ENCODE measurements around the gene SLIT1.

SLIT1 gene

DNA sequence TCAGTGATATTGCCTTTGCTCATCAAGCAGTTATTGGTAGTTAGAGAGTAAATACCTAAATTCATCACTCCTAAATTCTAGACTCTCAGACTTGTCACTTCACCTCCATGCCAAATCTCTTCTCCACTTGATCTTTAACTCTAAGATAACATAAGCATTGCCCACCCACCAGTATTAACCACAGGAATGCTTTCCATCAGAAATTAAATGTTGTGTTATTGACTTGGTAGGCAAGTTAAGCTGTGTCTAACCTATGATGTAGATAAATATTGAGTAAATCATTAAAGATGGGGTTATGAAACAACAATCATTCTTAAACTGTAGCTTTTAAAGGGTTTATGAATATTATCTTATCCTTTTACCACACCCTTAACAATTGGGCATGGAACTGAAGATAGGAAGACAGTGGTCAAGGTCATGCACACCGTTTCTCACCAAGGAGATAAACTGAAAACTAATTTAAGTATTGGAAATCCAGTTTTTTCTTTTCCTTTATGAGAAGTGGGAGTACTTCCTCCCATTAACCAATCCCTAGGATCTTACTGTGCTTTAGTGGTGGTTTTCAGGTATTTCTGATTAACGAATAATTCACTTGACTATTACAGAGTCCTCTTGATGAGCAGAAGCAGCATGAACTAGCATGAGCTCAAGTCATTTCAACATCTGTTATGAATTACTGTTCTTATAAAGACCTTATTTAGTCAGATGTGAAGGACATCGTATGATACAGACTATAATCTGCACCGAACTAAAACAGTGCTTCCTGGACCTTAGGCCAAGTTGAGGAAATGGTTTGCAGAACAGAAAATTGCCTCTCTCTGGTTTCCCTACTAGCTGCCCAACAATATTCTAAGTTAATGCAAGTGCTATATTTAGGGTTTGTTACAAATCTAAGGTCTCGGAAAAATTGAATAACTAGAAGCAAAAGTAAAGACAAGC lies 211.7 kb downstream of the SLIT1 start:
- no peak for FAIRE-seq
- no peak for DNase-seq (ENCODE audit: insufficient read length, low spot score)
- TF ChIP-seq POLR2A (IDR thresholded peaks at IDR 0.05; ENCODE audit: low read depth, low read length), result no peak

DNA sequence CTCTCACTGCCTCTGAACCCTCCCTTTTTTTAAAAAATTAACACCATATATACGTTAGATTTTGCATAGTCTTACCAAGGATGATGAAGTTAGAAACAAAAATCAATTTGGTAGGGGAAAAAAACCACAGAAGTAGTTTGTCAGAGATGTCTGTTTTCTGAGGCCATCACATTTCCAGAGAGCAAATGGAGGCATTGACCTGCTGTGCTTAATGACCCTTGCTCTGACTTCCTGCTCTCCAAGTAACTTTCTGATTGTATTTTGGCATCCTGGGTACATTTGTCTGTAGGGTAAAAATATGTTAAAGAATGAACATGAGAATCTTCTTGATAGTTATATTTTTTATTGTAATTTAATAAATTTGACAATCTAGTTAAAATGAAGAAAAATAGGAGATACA lies 213.5 kb downstream of the SLIT1 start:
- DNase-seq (ENCODE audit: insufficient read length, low spot score), result no peak
- FAIRE-seq, result no peak
- TF ChIP-seq POLR2A (IDR thresholded peaks at IDR 0.05; ENCODE audit: low read depth, low read length), result no peak

DNA sequence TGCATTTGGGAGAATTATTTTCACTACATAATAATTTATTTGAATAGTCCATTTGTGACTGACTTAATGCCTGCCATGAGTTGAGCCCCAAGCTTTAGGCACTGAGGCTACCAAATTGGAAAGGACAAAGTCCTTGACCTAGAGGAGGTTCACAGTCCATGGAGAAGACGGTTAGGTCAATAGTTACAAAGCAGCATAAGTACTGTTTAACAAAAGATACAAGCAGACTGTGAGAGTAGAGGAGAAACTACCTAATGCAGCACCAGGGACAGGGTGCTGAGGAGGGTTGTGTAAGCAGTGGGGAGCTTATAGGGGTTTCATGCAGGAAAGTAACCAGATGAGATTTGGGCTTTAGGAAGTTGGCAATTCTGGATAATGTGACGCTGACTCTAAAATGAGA lies 214.4 kb downstream of the SLIT1 start:
- FAIRE-seq (peak; percentile 33), DNase-seq (ENCODE audit: insufficient read length, low spot score) (no peak)
- no peak for TF ChIP-seq POLR2A (IDR thresholded peaks at IDR 0.05; ENCODE audit: low read depth, low read length)

DNA sequence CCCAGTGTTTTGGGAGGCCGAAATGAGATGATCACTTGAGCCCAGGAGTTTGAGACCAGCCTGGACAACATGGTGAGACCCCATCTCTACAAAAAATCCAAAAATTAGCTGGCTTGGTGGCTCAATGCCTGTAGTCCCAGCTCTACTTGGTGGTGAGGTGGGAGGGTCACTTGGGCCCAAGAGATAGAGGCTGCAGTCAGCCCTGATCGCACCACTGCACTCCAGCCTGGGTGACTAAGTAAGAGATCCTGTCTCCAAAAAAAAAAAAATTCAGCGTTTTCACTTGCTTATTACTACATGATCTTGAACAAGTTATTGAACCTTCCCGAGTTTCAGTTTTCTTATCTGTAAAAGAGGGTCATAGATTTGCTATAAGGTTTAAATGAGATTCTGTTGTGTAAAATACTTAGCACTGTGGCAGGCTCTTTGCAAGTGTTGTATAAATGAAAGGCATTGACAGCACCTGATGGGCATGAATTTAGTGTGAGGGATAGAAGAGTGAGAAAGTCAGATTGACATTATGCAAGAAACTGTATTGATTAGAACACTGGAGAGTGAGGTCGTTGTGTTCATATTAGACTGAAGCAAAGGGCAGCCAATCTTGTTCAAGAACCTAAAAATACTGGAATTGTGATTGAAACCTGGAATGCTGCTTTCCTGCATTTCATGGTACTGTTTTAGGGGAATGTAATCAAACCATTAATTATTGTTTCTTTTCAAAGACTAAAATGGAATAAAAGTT lies 216.9 kb downstream of the SLIT1 start:
- no peak for TF ChIP-seq POLR2A (IDR thresholded peaks at IDR 0.05; ENCODE audit: low read depth, low read length)
- FAIRE-seq, result no peak

DNA sequence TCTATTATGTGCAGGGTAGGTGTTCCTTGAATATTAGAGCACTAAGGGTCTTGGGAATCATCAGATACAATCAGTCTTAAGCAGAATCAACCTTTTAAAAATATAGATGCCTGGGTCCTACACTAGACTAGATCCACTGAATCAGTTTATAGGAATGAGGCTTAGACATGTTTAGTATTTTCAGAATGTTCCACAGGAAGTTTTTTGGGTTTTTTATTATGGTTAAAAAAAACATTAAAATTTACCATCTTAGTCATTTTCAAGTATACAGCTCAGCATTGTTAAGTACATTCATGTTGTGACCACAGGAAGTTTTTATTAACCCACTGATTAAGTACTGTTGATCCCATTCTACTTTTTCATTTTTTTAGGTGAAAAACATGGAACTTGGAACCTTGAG lies 217.9 kb downstream of the SLIT1 start:
- DNase-seq (ENCODE audit: insufficient read length, low spot score) (no peak), FAIRE-seq (no peak)

More for the DNA sequence above, 216.9 kb downstream of the SLIT1 start:
- no peak for DNase-seq (ENCODE audit: insufficient read length, low spot score)

DNA sequence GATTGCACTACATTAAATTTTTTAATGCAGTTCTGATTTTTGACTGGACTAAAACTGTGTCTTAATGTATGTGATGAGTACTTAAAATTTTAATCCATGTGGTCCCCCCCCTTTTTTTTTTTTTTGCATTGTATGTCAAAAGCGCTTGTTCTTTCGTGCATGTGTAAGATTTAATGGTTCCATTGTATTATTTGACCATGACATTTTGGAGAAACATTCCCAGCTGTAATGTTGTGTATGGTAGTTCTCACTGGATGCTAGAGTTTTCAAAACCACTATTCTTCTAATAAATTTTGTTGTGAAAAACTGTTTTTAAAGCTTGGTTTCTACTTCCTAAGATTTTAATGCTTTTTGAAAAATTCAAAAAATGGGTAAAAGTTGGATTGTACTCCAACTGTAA lies 221.6 kb downstream of the SLIT1 start:
- TF ChIP-seq POLR2A (IDR thresholded peaks at IDR 0.05; ENCODE audit: low read depth, low read length), result no peak
- no peak for FAIRE-seq
- DNase-seq (ENCODE audit: insufficient read length, low spot score), result no peak

More for the DNA sequence above, 217.9 kb downstream of the SLIT1 start:
- no peak for TF ChIP-seq POLR2A (IDR thresholded peaks at IDR 0.05; ENCODE audit: low read depth, low read length)

DNA sequence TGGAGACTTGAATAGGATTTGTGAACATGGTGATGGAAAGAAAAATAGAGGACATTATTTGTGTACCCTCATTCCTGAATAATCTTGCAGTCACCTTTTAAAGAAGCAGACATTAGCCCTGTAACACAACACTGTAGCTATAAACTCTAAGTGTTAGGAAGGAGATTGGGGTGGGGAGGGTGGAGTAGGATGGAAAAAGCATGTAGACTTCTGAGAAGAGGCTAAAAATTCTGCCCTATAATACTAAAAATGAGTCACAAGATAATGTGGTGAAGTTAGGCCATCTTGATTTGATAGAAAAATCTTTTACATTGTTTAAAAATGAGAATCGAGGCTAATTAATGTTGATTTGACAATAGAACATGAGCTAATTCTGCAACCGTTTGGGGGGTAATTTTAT lies 224.9 kb downstream of the SLIT1 start:
- FAIRE-seq, result no peak
- no peak for TF ChIP-seq POLR2A (IDR thresholded peaks at IDR 0.05; ENCODE audit: low read depth, low read length)
- no peak for DNase-seq (ENCODE audit: insufficient read length, low spot score)

DNA sequence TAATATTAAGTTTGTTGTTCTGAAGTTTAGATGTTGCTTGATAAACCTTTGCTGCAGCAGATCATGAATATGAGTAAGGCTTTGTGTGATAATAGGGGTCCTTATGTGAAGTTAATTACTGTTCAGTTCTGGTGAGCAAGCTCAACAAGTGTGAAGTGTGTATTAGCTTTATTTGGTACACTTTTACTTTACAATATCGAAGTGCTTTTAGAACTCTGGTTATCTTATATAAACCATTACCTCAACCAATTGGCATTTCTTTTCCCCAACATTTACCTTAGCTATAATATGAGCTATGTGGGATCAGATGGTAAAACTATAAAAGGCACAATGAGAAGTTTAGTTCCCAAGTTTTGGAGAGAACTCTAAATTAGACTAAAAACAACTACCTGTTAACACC lies 226.0 kb downstream of the SLIT1 start:
- no peak for TF ChIP-seq POLR2A (IDR thresholded peaks at IDR 0.05; ENCODE audit: low read depth, low read length)
- DNase-seq (ENCODE audit: insufficient read length, low spot score), result no peak
- peak; percentile 92 for FAIRE-seq

DNA sequence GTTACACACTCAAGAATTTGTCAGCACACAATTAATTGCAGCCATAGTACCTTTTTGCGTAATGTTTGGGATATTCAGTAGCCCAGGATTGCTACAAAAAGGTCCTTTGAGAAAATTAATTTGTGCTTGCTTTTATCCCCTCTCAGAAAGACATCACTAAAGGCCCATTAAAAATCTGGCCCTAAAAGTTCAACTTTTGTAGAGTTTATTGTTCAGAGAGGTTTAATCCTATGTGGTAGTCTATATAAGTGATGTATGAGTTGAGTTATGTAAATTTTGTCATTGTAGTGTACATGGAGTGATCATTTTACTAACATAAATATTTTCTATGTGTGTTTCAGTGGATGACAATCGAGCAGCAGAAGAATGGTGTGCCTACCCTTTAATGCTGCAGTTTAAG lies 227.7 kb downstream of the SLIT1 start:
- TF ChIP-seq POLR2A (IDR thresholded peaks at IDR 0.05; ENCODE audit: low read depth, low read length), result no peak
- no peak for DNase-seq (ENCODE audit: insufficient read length, low spot score)
- FAIRE-seq, result no peak

DNA sequence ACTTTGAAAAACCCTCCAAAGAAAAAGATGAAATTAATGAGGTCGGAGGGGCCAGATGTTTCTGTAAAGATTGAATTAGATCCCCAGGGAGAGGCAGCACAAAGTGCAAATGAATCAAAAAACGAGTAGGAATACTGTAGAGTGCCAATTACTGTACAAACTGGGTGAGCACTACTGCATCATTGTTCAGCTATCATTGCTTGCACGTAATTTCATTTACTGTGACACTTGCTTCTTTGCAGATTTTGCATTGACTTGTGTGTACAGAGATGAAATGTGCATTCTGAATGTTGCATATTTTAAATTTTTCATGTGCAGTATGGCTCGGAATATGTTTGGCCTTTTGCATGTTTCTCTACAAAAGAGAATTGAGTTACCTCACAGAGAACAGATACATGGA lies 230.0 kb downstream of the SLIT1 start:
- FAIRE-seq (peak; percentile 27), DNase-seq (ENCODE audit: insufficient read length, low spot score) (no peak)
- no peak for TF ChIP-seq POLR2A (IDR thresholded peaks at IDR 0.05; ENCODE audit: low read depth, low read length)

DNA sequence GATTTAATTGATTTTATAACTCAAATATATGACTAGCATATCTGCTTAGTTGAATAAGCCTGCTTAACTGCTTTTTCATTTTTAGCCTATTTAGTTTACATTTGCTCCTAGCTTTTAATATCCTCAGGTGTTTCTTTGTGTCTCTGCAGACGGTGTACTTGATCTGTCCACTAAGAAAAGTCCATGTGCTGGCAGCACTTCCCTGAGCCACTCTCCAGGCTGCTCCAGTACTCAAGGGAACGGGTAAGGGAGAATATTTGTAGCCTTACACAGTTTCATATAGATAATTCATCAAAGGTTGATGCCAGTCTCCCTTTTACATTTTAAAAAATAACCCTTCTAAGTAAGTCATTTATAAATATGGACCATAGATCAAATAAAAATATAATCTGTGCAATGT lies 233.8 kb downstream of the SLIT1 start:
- peak; percentile 38 for FAIRE-seq
- no peak for TF ChIP-seq POLR2A (IDR thresholded peaks at IDR 0.05; ENCODE audit: low read depth, low read length)
- no peak for DNase-seq (ENCODE audit: insufficient read length, low spot score)

DNA sequence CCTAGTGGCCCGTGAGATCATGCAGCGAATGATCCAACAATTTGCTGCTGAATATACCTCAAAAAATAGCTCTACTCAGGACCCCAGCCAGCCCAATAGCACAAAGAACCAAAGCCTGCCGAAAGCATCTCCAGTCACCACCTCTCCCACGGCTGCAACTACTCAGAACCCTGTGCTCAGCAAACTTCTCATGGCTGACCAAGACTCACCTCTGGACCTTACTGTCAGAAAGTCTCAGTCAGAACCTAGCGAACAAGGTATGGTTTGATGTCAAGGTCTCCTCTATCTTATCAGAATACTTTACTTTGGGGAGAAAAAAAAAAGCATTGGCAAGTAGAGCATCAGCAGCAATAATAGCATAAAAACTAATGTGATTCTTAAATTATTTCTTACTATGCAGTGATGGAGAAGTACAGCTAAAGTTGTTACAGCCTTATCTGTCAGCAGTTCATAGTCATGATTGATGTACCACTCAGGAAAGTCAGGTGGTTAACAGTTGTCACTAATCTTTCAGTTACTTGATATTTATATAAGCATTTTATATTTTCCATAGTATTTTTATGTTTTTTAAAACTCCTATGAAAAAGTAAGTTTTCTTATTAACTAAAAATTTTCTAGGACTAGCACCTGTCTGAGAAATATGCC lies 236.6 kb downstream of the SLIT1 start:
- no peak for TF ChIP-seq POLR2A (IDR thresholded peaks at IDR 0.05; ENCODE audit: low read depth, low read length)
- FAIRE-seq (no peak), DNase-seq (ENCODE audit: insufficient read length, low spot score) (no peak)
